Fibroblast of pulmonary artery (primary cell): ENCODE results near the gene ARAP1.

Source experiments
- DNase-seq: peaks from one replicate; pipeline ENCODE4 v3.0.0-alpha.2; 2010; ENCODE audit warnings: low read depth
- H3K4me3 ChIP-seq: replicated peaks from 2 replicates; pipeline ENCODE4 v1.5.1; 2011; ENCODE audit warnings: low read depth, mild to moderate bottlenecking, control low read depth, low read length, moderate library complexity
- CTCF ChIP-seq: IDR thresholded peaks from 2 replicates; pipeline ENCODE4 v1.5.1; 2011; ENCODE audit warnings: mild to moderate bottlenecking, control low read depth, low read length, inconsistent platforms; ENCODE audit errors: missing control alignments

ARAP1 gene

GRCh38 chr11:72647882-72648281 is 104.3 kb downstream of the ARAP1 start:
- no peak for DNase-seq
- no peak overlapping the region for H3K4me3 ChIP-seq
- TF ChIP-seq CTCF: no peak

- no peak overlapping the region for H3K4me3 ChIP-seq
- DNase-seq: no peak
- TF ChIP-seq CTCF: no peak
These were observed 105.7 kb downstream of the ARAP1 start for GRCh38 chr11:72646472-72646871.

GRCh38 chr11:72646024-72646423 is 106.2 kb downstream of the ARAP1 start:
- no peak overlapping the region for H3K4me3 ChIP-seq
- no peak for DNase-seq
- TF ChIP-seq CTCF: no peak

- peak; percentile 22 for DNase-seq
- TF ChIP-seq CTCF: no peak
- no peak overlapping the region for H3K4me3 ChIP-seq
These were observed 108.7 kb downstream of the ARAP1 start for GRCh38 chr11:72643547-72643946.

GRCh38 chr11:72642884-72643522 is 109.2 kb downstream of the ARAP1 start:
- peak; percentile 49 for DNase-seq
- TF ChIP-seq CTCF: peak; percentile 49
- peak overlapping the region; percentile 45 for H3K4me3 ChIP-seq

GRCh38 chr11:72642043-72642883 is 109.9 kb downstream of the ARAP1 start:
- no peak for DNase-seq
- TF ChIP-seq CTCF: no peak
- H3K4me3 ChIP-seq: peak overlapping the region; percentile 45

- no peak overlapping the region for H3K4me3 ChIP-seq
- no peak for DNase-seq
- no peak for TF ChIP-seq CTCF
These were observed 110.6 kb downstream of the ARAP1 start for GRCh38 chr11:72641522-72642042.
